ENCODE results near the gene PAM.

The PAM gene

GRCh38 chr5:102931085-102931725 is 176.1 kb downstream of the PAM start:
- no peak for DNase-seq

GRCh38 chr5:102932781-102933180 is 177.7 kb downstream of the PAM start:
- DNase-seq, result no peak

DNA sequence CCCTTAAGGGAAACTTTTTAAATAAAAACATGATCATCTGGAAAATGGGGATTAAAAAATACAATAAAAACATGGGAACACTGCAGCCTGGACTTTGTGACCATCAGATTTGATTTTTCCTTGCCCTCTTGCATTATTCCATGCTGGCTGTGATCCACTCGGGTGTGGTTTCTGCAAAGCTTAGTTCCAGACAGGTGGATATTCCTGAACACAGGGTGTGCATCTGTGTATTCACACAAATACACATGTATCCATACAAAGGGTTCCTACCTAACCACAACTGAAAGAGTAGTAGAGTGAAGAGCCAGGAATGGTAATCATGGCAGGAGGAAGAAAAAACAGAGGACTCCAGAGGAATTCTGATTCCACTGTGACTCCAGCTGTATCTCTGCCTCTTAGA is 178.2 kb downstream of the PAM start:
- no peak for DNase-seq

DNA sequence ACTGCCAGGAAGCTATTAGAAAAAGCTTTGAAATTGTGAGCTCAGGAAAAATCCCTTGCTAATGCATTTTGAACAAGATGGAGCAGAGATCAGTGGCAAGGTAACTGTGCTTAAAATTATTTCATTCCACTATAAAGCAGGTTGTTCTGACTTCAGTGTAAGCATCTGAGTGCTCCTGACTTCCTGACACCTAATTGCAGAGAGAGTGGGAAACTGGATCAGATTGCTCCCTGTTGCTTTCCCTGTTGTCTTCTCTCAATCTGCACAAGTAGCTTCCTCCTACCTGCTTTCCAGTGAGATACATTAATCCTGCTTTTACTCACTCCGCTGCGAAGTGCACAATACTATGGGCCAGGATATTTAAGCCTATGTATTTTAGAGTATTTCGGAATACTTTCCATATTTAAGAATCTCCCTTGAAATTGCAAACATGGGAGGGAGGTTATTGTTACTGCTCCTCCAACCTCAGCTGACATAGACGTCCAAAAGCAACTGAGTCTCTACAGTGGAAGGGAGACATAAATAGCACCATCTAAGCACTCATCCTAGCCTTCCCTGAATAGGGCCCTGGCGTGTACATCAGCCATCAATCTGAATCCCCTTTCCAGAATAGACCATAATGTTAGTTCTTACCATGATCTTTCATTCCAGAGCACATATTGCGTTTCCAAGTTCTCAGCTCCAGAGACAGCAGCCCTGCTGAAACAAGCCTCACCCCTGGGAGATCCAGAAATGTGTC is 178.8 kb downstream of the PAM start:
- no peak for DNase-seq

DNA sequence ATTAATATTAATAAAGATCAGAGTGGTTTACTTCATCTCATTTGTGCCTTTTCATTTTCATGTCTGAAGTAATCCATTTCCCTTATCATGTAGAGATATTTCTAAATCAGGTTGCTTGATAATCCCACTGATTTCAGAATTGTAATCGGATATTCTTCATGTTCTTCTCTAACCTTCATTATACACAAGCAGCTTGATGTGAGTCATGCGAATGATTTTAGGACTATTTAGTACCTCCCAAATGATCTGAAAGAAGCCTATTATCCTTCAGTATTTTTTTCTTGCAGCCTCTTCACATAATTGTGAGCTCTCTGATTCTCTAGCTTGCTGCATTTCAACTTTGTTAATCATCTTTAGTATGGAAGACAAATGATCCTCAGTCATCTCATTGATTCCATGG is 182.8 kb downstream of the PAM start:
- no peak for DNase-seq

GRCh38 chr5:102941111-102941510 is 186.0 kb downstream of the PAM start:
- DNase-seq, result no peak

GRCh38 chr5:102946414-102946813 is 191.3 kb downstream of the PAM start:
- DNase-seq, result no peak

DNA sequence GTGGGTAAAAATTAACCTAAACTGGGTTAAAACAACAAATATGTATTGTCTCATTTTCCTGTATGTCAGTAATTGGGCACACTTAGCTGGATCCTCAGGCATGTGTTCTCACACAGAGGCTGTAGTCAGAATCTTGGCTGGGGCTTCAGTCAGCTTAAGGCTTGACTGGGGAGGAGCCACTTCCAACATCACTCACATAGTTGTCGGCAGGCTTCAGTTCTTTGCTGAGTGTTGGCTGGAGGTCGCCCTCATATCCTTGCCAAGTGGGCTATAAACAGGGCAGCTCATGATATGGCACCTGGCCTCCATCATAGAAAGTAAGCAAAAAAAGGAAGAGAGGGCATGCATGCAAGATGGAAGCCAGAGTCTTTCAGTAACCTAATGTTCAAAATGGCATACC is 191.9 kb downstream of the PAM start:
- DNase-seq, result no peak

GRCh38 chr5:102955488-102955887 is 200.4 kb downstream of the PAM start:
- no peak for DNase-seq

- no peak for DNase-seq
Measured at GRCh38 chr5:102956599-102956998, 201.5 kb downstream of the PAM start.

GRCh38 chr5:102957141-102957540 is 202.0 kb downstream of the PAM start:
- DNase-seq, result no peak

DNA sequence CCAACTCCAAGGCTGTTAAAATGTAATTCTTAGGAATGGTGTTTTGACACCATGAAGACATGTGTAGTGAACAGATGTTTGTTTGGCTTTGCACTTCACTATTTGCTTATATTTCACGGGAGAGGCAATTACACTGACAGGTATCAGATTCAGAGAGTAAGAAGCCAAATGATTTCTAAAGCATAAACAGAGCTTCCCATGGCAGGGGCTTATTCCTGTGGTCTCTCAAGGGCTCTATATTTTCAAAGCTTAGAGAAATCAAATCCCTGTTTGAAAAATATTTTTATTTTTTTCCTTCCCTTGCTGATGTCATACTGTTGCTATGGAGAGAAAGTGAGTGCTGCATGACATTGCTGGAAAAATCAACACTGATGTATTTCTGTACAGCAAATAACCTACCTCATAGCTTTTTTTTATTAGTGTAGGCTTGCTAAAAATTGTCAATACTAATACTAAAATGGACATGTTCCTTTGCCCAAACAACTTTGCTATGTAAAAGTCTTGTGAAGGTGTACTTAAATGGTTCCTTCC is 203.4 kb downstream of the PAM start:
- no peak for DNase-seq

DNA sequence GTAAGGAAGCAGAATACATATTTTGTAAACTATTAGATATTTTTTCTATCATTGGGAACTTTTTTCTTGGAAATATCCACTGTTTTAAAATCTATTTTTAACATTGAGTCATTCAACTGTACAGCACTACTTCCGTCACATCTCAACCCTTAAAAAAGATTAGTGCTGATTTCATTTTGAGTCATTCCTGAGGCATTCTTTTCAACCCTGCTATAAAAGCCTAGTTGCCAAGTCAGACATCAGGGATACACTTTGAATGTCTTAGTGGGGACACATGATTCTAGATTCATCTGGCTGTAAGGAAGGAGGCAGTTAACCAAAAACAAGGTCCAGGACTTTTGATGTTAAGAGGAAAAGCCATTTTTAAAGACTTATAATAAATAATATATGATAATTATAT is 203.9 kb downstream of the PAM start:
- no peak for DNase-seq

DNA sequence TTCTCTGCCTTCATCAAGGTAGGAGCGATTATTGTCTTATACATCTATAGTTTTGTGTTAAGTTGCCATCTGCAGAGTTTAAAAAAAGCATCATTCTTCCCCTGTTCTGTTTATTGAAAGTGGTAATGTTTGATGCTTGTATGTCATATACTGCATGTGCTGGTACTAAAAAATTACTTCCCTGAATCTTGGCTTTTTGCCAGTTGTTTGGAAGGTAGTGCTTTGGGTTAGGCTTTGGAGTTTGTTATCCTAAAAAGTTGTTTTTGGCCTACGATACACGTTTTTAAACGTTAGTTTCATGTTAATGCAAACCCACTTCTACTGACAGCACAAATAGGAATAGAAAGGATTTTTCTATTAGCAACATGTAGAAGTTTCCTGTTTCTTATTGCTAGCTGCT is 206.6 kb downstream of the PAM start:
- DNase-seq, result no peak

DNA sequence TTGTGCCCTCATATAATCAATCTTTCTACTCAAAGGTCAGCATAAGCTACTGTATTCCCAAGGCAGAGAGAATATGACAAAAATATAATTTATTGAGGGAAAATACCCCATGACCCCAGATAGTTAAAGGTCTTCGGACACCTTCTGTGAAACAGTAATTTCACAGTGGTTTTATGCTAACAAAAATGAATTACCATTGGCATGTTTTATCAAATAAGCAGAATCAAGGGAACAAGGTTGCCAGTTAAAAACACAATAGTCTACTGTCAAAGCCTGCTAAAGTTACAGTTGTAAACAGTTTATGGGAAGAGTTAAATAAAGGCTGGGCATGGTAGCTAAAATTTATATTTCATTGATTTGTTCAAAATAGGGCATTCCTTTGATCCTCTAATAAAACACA is 210.5 kb downstream of the PAM start:
- DNase-seq, result no peak

DNA sequence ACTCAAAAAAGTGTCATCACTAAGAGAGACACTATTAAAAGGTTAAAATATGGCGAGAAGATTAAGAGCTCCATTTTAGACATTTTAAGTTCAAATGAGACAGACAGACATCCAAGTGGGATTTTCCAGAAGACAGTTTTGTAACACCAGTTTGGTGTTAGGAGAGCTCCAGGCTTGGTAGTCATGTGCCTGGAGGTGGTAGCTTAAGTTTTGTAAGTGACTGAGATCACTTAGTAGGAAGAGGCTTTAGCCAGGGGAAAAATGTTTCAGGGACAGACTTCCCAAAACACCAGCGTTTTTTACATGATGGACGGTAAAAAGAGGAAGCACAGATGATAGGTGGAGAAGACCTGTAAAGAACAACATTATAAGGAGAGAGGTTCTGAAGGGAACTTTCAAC is 214.5 kb downstream of the PAM start:
- no peak for DNase-seq

DNA sequence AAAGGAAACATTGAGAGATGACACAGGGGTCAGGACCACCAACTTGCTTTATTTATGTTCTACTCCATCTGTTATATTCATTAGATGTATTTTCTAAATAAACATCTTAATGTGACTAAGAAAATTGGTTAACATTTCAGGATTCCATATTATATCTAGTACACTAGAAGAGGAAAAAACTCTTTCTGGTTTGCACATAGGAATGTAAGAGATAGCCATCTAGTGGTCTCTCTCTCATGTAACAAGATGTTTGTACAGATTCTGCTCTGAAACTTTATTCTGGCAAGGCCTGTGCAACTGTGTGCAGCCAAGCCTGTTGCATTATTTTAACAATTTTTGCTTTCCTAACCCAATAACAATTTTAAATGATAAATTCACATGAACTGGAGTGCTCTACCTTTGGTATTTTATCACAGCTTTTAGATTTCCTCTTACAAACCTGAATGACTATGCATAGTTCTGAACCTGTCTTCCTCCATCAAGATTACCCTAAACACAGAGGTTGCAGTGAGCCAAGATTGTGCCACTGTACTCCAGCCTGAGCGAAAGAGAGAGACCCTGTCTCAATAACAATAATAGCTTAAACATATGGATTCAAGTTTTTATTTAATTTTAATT is 216.7 kb downstream of the PAM start:
- peak in 1 of 58 donors; percentile 17 for DNase-seq

GRCh38 chr5:102974177-102974576 is 219.1 kb downstream of the PAM start:
- no peak for DNase-seq

DNA sequence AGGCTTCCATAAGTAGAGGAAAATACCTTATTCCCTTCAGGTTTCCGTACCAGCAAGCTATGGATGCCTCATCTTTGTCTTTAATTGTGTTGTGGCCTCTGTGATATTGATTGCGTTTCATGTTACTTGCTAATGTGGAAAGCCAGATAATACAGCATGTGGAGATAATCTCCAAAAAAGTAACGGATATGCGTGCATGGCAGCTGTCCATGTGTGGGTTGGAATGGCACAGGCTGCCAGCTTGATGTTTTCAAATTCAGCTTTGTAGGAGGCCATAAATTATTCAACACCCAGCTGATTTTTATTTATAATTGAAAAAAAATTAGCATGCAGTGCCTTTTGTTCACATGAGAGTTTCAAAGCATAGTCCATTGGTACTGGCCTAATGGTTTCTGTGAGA is 219.9 kb downstream of the PAM start:
- peak in 25 of 58 donors; percentile 0 to 50 (median 5) for DNase-seq

DNA sequence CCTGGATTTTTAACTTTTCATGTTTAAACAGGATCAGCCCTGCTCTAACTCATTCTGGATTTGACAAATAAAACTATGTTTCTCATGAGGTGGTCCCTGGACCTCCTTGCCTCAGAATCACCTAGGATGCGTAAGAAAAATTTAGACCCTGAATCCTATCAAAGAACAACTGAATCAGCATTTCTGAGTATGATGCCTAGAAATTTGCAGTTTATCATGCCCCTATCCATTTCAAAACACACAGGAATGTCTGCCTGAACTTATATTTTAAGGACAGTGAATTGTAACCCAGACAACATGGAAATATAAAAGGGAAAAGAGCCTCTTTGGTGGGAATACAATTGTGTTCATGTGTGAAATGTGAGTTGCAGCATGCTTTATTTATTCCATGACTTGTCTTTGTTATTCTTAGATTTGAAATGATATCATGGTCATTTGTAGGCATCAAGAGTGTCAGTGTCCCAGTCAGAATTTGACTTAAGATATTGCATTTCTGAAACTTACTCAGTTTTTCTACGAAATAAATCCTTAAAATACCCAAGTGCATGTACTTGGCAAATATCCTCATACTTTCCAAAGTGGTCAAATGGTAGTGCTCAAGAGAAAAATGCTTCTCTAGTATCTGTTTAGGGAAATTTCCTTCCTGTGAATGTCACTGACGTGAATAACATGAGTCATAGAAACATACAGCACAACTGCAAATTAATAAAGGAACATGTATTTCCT is 220.5 kb downstream of the PAM start:
- DNase-seq, result no peak

- DNase-seq, result no peak
Measured at GRCh38 chr5:102981957-102982635, 227.0 kb downstream of the PAM start.
